Heart left ventricle (tissue), 16 donors: ENCODE results near the gene ARHGAP19. TPM values are rescaled to one million over a fixed set of nuclear protein-coding genes. Genes with fewer than 3 reads are reported as not detected.

ENCODE experiments used
- ATAC-seq, 4 donors: fragments of 200-7000 bp; cut with Tn5 transposase; one replicate each; pipeline ENCODE4 v1.9.1; 2020 to 2022; ENCODE audit warnings: moderate library complexity in 4 of 4, mild to moderate bottlenecking in 3 of 4, moderate number of reproducible peaks in 1 of 4
- DNase-seq, 5 donors: peaks; one replicate each; pipeline ENCODE4 v3.0.0-alpha.2; 2020
- H3K27ac ChIP-seq, 12 donors: fragments of 200-600 bp; sonication (generic) in 4 of 12; one replicate each; pipeline versions ENCODE4 v1.5.0 to v1.8.0; 2016 to 2022; ENCODE audit warnings: mild to moderate bottlenecking in 2 of 12
- H3K27me3 ChIP-seq, 9 donors: fragments of 200-600 bp; sonication (generic) in 2 of 9; one replicate each; pipeline versions ENCODE4 v1.5.1 to v1.8.0; 2016 to 2022; ENCODE audit warnings: mild to moderate bottlenecking in 3 of 9
- H3K36me3 ChIP-seq, 9 donors: fragments of 200-600 bp; sonication (generic) in 2 of 9; one replicate each; pipeline versions ENCODE4 v1.5.0 to v1.8.0; 2018 to 2022; ENCODE audit warnings: mild to moderate bottlenecking in 2 of 9
- H3K4me1 ChIP-seq, 12 donors: fragments of 200-600 bp; sonication (generic) in 4 of 12; one replicate each; pipeline versions ENCODE4 v1.5.0 to v1.8.0; 2016 to 2022; ENCODE audit warnings: mild to moderate bottlenecking in 3 of 12
- H3K4me3 ChIP-seq, 12 donors: fragments of 200-600 bp; sonication (generic) in 4 of 12; one replicate each; pipeline versions ENCODE4 v1.5.0 to v1.8.0; 2017 to 2022; ENCODE audit warnings: mild to moderate bottlenecking in 9 of 12, moderate library complexity in 4 of 12
- H3K9me3 ChIP-seq, 12 donors: fragments of 200-600 bp; sonication (generic) in 4 of 12; one replicate each; pipeline versions ENCODE4 v1.5.0 to v1.8.0; 2016 to 2022; ENCODE audit warnings: mild to moderate bottlenecking in 1 of 12
- POLR2A ChIP-seq, 2 donors: fragments of 450-650 bp; IDR thresholded peaks; one replicate each; pipeline ENCODE4 v1.6.1; 2017; ENCODE audit warnings: antibody characterized with exemption in 2 of 2, mild to moderate bottlenecking in 2 of 2, moderate library complexity in 2 of 2
- WGBS, 4 donors: extraction: QIAGEN DNeasy Blood & Tissue Kit in 2 of 4; methylation state at CpG; one replicate each; pipeline versions ENCODE4 v1.1.5 to v1.1.7; 2013 to 2018; 5-methylcytosine and 5-hydroxymethylcytosine counted together
- intact Hi-C, 10 donors: fragments of 100-400 bp; cut with DNase I; formaldehyde crosslinking; loops; one replicate each; pipeline versions ENCODE4 v1.11.1 to v1.14.2; 2022
- polyA plus RNA-seq, 2 donors: library from polyadenylated mRNA; stranded (reverse); fragments of 200-250 nt; gene quantifications; one replicate each; pipeline ENCODE4 v1.2.3, GENCODE V29; 2013
- total RNA-seq, 9 donors: library from RNA; depleted of rRNA in 2 of 9; stranded (reverse); fragments of >200 nt in 2 of 9; fragmentation: NEBNext Ultra II Directional in 3 of 9; extraction: Animal tissue kit (Norgen Biotek cat#: 25700) in 3 of 9; gene quantifications; one replicate each; pipeline versions ENCODE4 v1.1.0 to v1.2.4, GENCODE V29; 2016 to 2023
- TF ChIP-seq, protein P1 (sequence below), 12 donors: fragments of 200-600 bp; sonication (generic) in 4 of 12; IDR thresholded peaks; one replicate each; pipeline versions ENCODE4 v1.5.0 to v1.8.0; 2018 to 2022; ENCODE audit warnings: antibody characterized with exemption in 12 of 12, mild to moderate bottlenecking in 5 of 12
- donor health status: ischemic (EF 13 %, LVEDD 7.1; RV severe dilation, severe dysfunction).
- donor health status: healthy with polysubstance abuse.
- donor health status: DM: no; HTN: yes; CAD: no.
- donor health status: DM: no; HTN: no; CAD: no.
- donor health status: ischemic (EF 25% LVEDD 6.9; RV normal size, moderate dysfunction).
- donor health status: ischemic (EF 25% LVEDD 5.7; RV mildly dilated, moderate dysfunction).
- donor health status: healthy.
- donor health status: DM: yes; HTN: yes; CAD: no.
- donor health status: ischemic (EF 35%, LVEDD 5.7; RV mildly dilated, moderate dysfunction).
- donor health status: nonischemic (EF 11% LVEDD 7.7; RV severe dilation, severe dysfunction).
- donor health status: DM: yes; HTN: yes; CAD: no.
- donor health status: PGD.
- donor health status: ischemic (EF 29% LVEDD 5.4; RV normal size, mild dysfunction).
- donor health status: nonischemic (EF 23%, LVEDD 6.1; RV moderate dilation, normal function).

ARHGAP19 gene
- total and polyA plus RNA-seq, 11 donors, result 1.1 to 7.4 (median 4.0) TPM

DNA sequence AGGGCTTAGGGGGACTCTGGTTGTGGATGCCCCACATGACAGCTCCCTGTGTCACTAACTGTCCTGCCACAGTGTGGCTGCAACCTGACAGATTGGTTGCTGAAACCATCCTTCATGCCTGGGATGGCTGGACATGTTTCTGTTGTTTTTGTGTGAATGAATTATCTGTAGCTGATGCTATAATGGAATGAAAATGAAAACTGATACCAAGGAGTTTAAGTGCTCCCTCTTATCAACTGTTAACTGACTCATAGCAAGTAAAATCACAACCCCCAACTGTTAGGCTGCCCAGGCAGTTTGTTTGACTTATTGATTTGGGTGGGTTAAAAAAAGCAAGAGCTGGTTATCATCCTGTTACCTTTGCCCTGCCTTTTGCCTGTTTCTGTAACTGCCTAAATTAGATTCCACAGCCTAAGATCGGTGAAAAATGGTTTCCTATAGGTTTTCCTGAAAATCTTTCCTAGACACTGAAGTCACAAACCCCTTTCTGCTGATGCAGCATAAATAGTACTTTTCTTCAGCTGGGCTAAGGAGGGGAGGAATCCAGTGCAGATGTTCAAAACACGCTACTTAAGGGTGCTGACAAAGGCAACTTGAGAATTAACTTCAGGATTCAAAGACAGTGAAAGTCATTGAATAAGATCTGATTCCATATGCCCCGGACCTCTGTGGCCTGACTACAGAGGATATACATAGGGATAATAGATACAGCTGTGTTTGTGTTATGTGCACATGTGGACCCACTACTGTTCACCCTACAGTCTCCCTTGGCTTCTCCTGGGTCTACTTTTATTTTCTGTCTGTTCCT lies 36.4 kb upstream of the ARHGAP19 start:
- Histone ChIP-seq H3K4me3 (no peak overlapping the region), H3K27me3 (no peaks in the 10 kb centered on the region), H3K4me1 (peaks cover 2 to 66% (median 27%) of the 10 kb centered on the region in 12 donors), H3K27ac (no peak overlapping the region), H3K36me3 (peaks cover 0 to 21% (median 15%) of the 10 kb centered on the region in 9 donors), H3K9me3 (no peaks in the 10 kb centered on the region)
- TF ChIP-seq, protein P1, sequence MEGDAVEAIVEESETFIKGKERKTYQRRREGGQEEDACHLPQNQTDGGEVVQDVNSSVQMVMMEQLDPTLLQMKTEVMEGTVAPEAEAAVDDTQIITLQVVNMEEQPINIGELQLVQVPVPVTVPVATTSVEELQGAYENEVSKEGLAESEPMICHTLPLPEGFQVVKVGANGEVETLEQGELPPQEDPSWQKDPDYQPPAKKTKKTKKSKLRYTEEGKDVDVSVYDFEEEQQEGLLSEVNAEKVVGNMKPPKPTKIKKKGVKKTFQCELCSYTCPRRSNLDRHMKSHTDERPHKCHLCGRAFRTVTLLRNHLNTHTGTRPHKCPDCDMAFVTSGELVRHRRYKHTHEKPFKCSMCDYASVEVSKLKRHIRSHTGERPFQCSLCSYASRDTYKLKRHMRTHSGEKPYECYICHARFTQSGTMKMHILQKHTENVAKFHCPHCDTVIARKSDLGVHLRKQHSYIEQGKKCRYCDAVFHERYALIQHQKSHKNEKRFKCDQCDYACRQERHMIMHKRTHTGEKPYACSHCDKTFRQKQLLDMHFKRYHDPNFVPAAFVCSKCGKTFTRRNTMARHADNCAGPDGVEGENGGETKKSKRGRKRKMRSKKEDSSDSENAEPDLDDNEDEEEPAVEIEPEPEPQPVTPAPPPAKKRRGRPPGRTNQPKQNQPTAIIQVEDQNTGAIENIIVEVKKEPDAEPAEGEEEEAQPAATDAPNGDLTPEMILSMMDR (IDR thresholded peaks at IDR 0.05), result no peak
- no peak for TF ChIP-seq POLR2A (IDR thresholded peaks at IDR 0.05)
- intact Hi-C loops, result loop anchor here in 2 of 10 donors (5.0 to 10.0 kb wide), 2 partner anchors 37 to 54 kb away; partner anchors contain the start of gene ARHGAP19 (in 1 of the 2)
- 71 to 84% (median 81%) methylated on average over 3 of the region's 3 CpGs for WGBS, 4 donors
- ATAC-seq, result no peak
- no peak for DNase-seq

DNA sequence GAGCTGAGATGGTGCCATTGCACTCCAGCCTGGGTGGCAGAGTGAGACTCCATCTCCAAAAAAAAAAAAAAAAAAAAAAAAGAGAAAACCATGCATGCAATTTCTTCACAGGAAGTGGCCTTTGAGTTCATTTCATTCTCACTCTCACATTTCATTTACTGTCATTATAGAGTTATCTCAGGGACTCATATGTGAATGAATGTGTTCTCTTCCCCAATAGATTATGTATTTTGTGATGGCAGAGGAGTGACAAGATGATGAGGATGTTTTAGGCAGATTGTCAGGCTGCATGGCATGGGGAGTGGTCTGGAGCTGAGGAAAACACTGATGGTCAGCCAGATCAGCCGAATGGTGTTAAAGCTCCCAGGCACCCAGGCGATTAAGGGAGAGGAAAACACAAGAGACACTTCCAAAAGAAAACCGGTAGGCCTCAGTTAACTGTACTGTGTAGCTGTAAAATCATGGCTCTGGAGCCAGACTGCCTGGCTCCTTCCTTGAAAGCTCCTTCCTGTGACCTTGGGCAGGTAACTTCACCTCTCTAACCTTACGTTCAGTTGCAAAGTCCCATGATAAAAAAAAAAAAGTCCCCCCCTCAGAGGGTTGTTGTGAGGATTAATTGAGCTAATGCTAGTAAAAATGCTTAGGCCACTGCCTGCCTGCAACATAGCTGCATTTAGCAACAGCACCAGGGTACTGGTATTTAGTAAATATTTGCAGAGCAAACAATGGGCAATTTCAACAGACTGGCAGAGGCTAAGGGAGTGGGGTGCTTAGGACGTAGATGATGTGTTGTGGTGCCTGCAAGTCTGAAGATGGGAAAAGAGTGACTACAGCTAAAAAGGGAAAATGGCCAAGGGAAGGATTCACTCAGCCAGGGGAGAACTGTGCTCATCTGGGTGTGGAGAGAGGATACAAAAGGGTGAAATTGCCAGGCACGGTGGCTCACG lies 35.2 kb upstream of the ARHGAP19 start:
- 83 to 86% (median 85%) methylated on average over 7 of the region's 7 CpGs for WGBS, 4 donors
- intact Hi-C loops, result loop anchor here in 2 of 10 donors (5.0 to 10.0 kb wide), 2 partner anchors 35 to 53 kb away; partner anchors contain the start of gene ARHGAP19 (in 1 of the 2)
- ATAC-seq (no peak), DNase-seq (no peak)
- H3K4me1 ChIP-seq, result peaks cover 2 to 65% (median 26%) of the 10 kb centered on the region in 12 donors
- no peak overlapping the region for H3K27ac ChIP-seq
- peaks cover 0 to 21% (median 15%) of the 10 kb centered on the region in 9 donors for H3K36me3 ChIP-seq
- H3K27me3 ChIP-seq, result no peaks in the 10 kb centered on the region
- TF ChIP-seq, protein P1 (IDR thresholded peaks at IDR 0.05), result no peak
- no peak for TF ChIP-seq POLR2A (IDR thresholded peaks at IDR 0.05)
- no peak overlapping the region for H3K4me3 ChIP-seq
- no peaks in the 10 kb centered on the region for H3K9me3 ChIP-seq

- 84 to 92% (median 88%) methylated on average over 9 of the region's 9 CpGs for WGBS, 4 donors
- no peak for TF ChIP-seq POLR2A (IDR thresholded peaks at IDR 0.05)
- TF ChIP-seq, protein P1 (IDR thresholded peaks at IDR 0.05), result no peak
- H3K27me3 ChIP-seq, result no peaks in the 10 kb centered on the region
- H3K9me3 ChIP-seq, result no peaks in the 10 kb centered on the region
- peaks cover 0 to 21% (median 14%) of the 10 kb centered on the region in 9 donors for H3K36me3 ChIP-seq
- no peak overlapping the region for H3K4me3 ChIP-seq
- DNase-seq, result no peak
- no peak overlapping the region for H3K27ac ChIP-seq
- H3K4me1 ChIP-seq, result peaks cover 0 to 65% (median 16%) of the 10 kb centered on the region in 12 donors
- ATAC-seq, result no peak
- intact Hi-C loops, result loop anchor here in 2 of 10 donors (5.0 to 10.0 kb wide), 2 partner anchors 33 to 51 kb away; partner anchors contain the start of gene ARHGAP19 (in 1 of the 2)
Observed at GRCh38 chr10:97325754-97326153, 33.3 kb upstream of the ARHGAP19 start.
